Heart right ventricle (tissue), 16 donors: ENCODE measurements around the gene TFEB. TPM values are rescaled to one million over a fixed set of nuclear protein-coding genes. Genes with fewer than 3 reads are reported as not detected.

Experiments used
- ATAC-seq, 8 donors: fragments of 200-7000 bp; cut with Tn5 transposase; one replicate each; pipeline ENCODE4 v1.9.1; 2020; ENCODE audit warnings: mild to moderate bottlenecking in 8 of 8, moderate library complexity in 8 of 8, moderate number of reproducible peaks in 1 of 8
- DNase-seq, 2 donors: peaks; one replicate each; pipeline ENCODE4 v3.0.0-alpha.2; 2020
- H3K27ac ChIP-seq, 10 donors: fragments of 200-600 bp; sonication (generic) in 2 of 10; one replicate each; pipeline versions ENCODE4 v1.5.0 to v1.8.0; 2020 to 2022; ENCODE audit warnings: mild to moderate bottlenecking in 3 of 10
- H3K27me3 ChIP-seq, 7 donors: fragments of 200-600 bp; one replicate each; pipeline ENCODE4 v1.8.0; 2021 to 2022; ENCODE audit warnings: mild to moderate bottlenecking in 2 of 7
- H3K36me3 ChIP-seq, 9 donors: fragments of 200-600 bp; sonication (generic) in 1 of 9; one replicate each; pipeline versions ENCODE4 v1.5.0 to v1.8.0; 2020 to 2022; ENCODE audit warnings: mild to moderate bottlenecking in 2 of 9
- H3K4me1 ChIP-seq, 9 donors: fragments of 200-600 bp; sonication (generic) in 1 of 9; one replicate each; pipeline versions ENCODE4 v1.5.0 to v1.8.0; 2020 to 2022; ENCODE audit warnings: mild to moderate bottlenecking in 4 of 9
- H3K4me3 ChIP-seq, 10 donors: fragments of 200-600 bp; sonication (generic) in 2 of 10; one replicate each; pipeline versions ENCODE4 v1.5.0 to v1.8.0; 2020 to 2022; ENCODE audit warnings: mild to moderate bottlenecking in 7 of 10, moderate library complexity in 2 of 10
- H3K9me3 ChIP-seq, 11 donors: fragments of 200-600 bp in 10 of 11; sonication (generic) in 2 of 11; one replicate each; pipeline versions ENCODE4 v1.5.0 to v1.8.0; 2013 to 2022; ENCODE audit warnings: mild to moderate bottlenecking in 2 of 11, control low read depth in 1 of 11, moderate library complexity in 1 of 11
- CTCF ChIP-seq, 9 donors: fragments of 200-600 bp; sonication (generic) in 2 of 9; IDR thresholded peaks; one replicate each; pipeline versions ENCODE4 v1.5.0 to v1.8.0; 2021 to 2022; ENCODE audit warnings: antibody characterized with exemption in 9 of 9, mild to moderate bottlenecking in 5 of 9, moderate library complexity in 1 of 9
- WGBS, 2 donors: extraction: QIAGEN DNeasy Blood & Tissue Kit; methylation state at CpG; one replicate each; pipeline ENCODE4 v1.1.7; 2013; ENCODE audit warnings: inconsistent platforms in 1 of 2; 5-methylcytosine and 5-hydroxymethylcytosine counted together
- intact Hi-C, 10 donors: fragments of 100-400 bp; cut with DNase I; formaldehyde crosslinking; loops; one replicate each; pipeline versions ENCODE4 v1.11.1 to v1.14.2; 2022
- polyA plus RNA-seq, 2 donors: library from polyadenylated mRNA; stranded (reverse); fragments of 200-250 nt; gene quantifications; one replicate each; pipeline ENCODE4 v1.2.3, GENCODE V29; 2013
- total RNA-seq, 10 donors: library from RNA; stranded (reverse); fragmentation: NEBNext Ultra II Directional in 3 of 10; extraction: Animal tissue kit (Norgen Biotek cat#: 25700) in 3 of 10; gene quantifications; one replicate each; pipeline versions ENCODE4 v1.2.1 to v1.2.4, GENCODE V29; 2021 to 2023
- donor health status: Arrhythmogenic right ventricular cardiomyopathy.
- donor health status: ischemic (EF 13 %, LVEDD 7.1; RV severe dilation, severe dysfunction).
- donor health status: healthy with polysubstance abuse.
- donor health status: DM: no; HTN: yes; CAD: no.
- donor health status: DM: no; HTN: no; CAD: no.
- donor health status: ischemic (EF 25% LVEDD 6.9; RV normal size, moderate dysfunction).
- donor health status: ischemic (EF 25% LVEDD 5.7; RV mildly dilated, moderate dysfunction).
- donor health status: healthy.
- donor health status: DM: yes; HTN: yes; CAD: no.
- donor health status: Ischemic cardiomyopathy.
- donor health status: ischemic (EF 35%, LVEDD 5.7; RV mildly dilated, moderate dysfunction).
- donor health status: nonischemic (EF 11% LVEDD 7.7; RV severe dilation, severe dysfunction).
- donor health status: DM: yes; HTN: yes; CAD: no.
- donor health status: PGD.
- donor health status: ischemic (EF 29% LVEDD 5.4; RV normal size, mild dysfunction).
- donor health status: nonischemic (EF 23%, LVEDD 6.1; RV moderate dilation, normal function).

TFEB gene
- total and polyA plus RNA-seq, 12 donors: 29.2 to 52.3 (median 39.6) TPM

- Histone ChIP-seq H3K36me3 (no peaks in the 10 kb centered on the region), H3K27me3 (peaks cover 0 to 13% (median 0%) of the 10 kb centered on the region in 7 donors), H3K4me3 (no peak overlapping the region), H3K27ac (no peak overlapping the region), H3K9me3 (no peaks in the 10 kb centered on the region), H3K4me1 (peaks cover 0 to 16% (median 7%) of the 10 kb centered on the region in 9 donors)
- TF ChIP-seq CTCF (IDR thresholded peaks at IDR 0.05): no peak
- ATAC-seq (peak in 7 of 8 donors; percentile 9 to 76 (median 64)), DNase-seq (no peak)
- WGBS, 2 donors: 59 to 61% methylated on average over 14 of the region's 14 CpGs
- intact Hi-C loops: no loop called here
Measured at GRCh38 chr6:41656002-41656691, 79.3 kb downstream of the TFEB start.

- Histone ChIP-seq H3K27me3 (peaks cover 0 to 9% (median 0%) of the 10 kb centered on the region in 7 donors), H3K27ac (no peak overlapping the region), H3K9me3 (no peaks in the 10 kb centered on the region), H3K36me3 (no peaks in the 10 kb centered on the region), H3K4me1 (peaks cover 0 to 16% (median 7%) of the 10 kb centered on the region in 9 donors), H3K4me3 (no peak overlapping the region)
- DNase-seq (no peak), ATAC-seq (peak in 2 of 8 donors; percentile 5 to 6)
- no peak for TF ChIP-seq CTCF (IDR thresholded peaks at IDR 0.05)
- intact Hi-C loops: no loop called here
- 62 to 68% methylated on average over 12 of the region's 12 CpGs for WGBS, 2 donors
Measured at GRCh38 chr6:41655646-41656001, 79.8 kb downstream of the TFEB start.

- Histone ChIP-seq H3K4me1 (peaks cover 0 to 16% (median 7%) of the 10 kb centered on the region in 9 donors), H3K36me3 (no peaks in the 10 kb centered on the region), H3K4me3 (no peak overlapping the region), H3K27me3 (peaks cover 0 to 4% (median 0%) of the 10 kb centered on the region in 7 donors), H3K27ac (no peak overlapping the region), H3K9me3 (no peaks in the 10 kb centered on the region)
- ATAC-seq (no peak), DNase-seq (no peak)
- TF ChIP-seq CTCF (IDR thresholded peaks at IDR 0.05): no peak
- intact Hi-C loops: no loop called here
- WGBS, 2 donors: 94 to 95% methylated on average over 8 of the region's 8 CpGs
Measured at GRCh38 chr6:41655176-41655575, 80.2 kb downstream of the TFEB start.

- Histone ChIP-seq H3K27me3 (peaks cover 0 to under 1% (median 0%) of the 10 kb centered on the region in 7 donors), H3K27ac (no peak overlapping the region), H3K36me3 (no peaks in the 10 kb centered on the region), H3K9me3 (no peaks in the 10 kb centered on the region), H3K4me3 (no peak overlapping the region), H3K4me1 (peaks cover 0 to 16% (median 7%) of the 10 kb centered on the region in 9 donors)
- DNase-seq: no peak
- 90 to 94% methylated on average over 8 of the region's 8 CpGs for WGBS, 2 donors
- intact Hi-C loops: no loop called here
- no peak for TF ChIP-seq CTCF (IDR thresholded peaks at IDR 0.05)
- ATAC-seq: no peak
Measured at GRCh38 chr6:41654698-41655151, 80.7 kb downstream of the TFEB start.
